IMR-90 (cell line): ENCODE measurements around the gene TGOLN2. TPM values are rescaled to one million over a fixed set of nuclear protein-coding genes. Genes with fewer than 3 reads are reported as not detected.

Experiments
- ATAC-seq: fragments of 200-7000 bp; cut with Tn5 transposase; 2 replicates; pipeline ENCODE4 v1.9.1; 2020; ENCODE audit warnings: low read depth, mild to moderate bottlenecking, moderate library complexity
- BruUV-seq: library from RNA; stranded (reverse); fragments of 400-500 nt; replicated peaks from 2 replicates; lab custom pipeline; 2021; lab: Mats Ljungman, UMichigan
- CTCF ChIA-PET: fragments of 300-600 bp; formaldehyde crosslinking; extraction: SDS; loops from one replicate; lab custom pipeline; 2021; ENCODE audit warnings: antibody characterized with exemption; lab: Yijun Ruan, JAX
- POLR2A ChIA-PET: fragments of 300-600 bp; sonication (Branson Sonifier 250); formaldehyde crosslinking; loops from one replicate; lab custom pipeline; 2022; ENCODE audit warnings: antibody characterized with exemption; ENCODE audit not compliant: unreplicated experiment; lab: Charles Lee
- DNase-seq: peaks from one replicate; pipeline ENCODE4 v3.0.0; 2013
- H2AFZ ChIP-seq: replicated peaks from 2 replicates; pipeline ENCODE3; 2013; ENCODE audit warnings: low read length, mild to moderate bottlenecking; ENCODE audit not compliant: poor library complexity
- H2AK5ac ChIP-seq: 2 replicates; pipeline ENCODE4 v1.6.1; 2013; ENCODE audit warnings: low read depth, low read length, inconsistent platforms
- H2AK9ac ChIP-seq: replicated peaks from 2 replicates; pipeline ENCODE3; 2013; ENCODE audit warnings: mild to moderate bottlenecking, low read depth, low read length, moderate library complexity; ENCODE audit not compliant: poor library complexity
- H2BK120ac ChIP-seq: 2 replicates; pipeline ENCODE4 v1.6.1; 2013; ENCODE audit warnings: low read depth, low read length, inconsistent platforms
- H2BK15ac ChIP-seq: 3 replicates; pipeline ENCODE4 v1.6.1; 2013; ENCODE audit warnings: low read depth, low read length, inconsistent platforms
- H2BK20ac ChIP-seq: 2 replicates; pipeline ENCODE4 v1.6.1; 2013; ENCODE audit warnings: low read depth, mild to moderate bottlenecking, inconsistent platforms, low read length, moderate library complexity
- H2BK5ac ChIP-seq: 2 replicates; pipeline ENCODE4 v1.6.1; 2013; ENCODE audit warnings: mild to moderate bottlenecking, low read depth, low read length, inconsistent platforms; ENCODE audit not compliant: poor library complexity, severe bottlenecking
- H3K14ac ChIP-seq: replicated peaks from 2 replicates; pipeline ENCODE4 v1.6.1; 2013; ENCODE audit warnings: low read depth, low read length, inconsistent platforms
- H3K18ac ChIP-seq: 2 replicates; pipeline ENCODE4 v1.6.1; 2013; ENCODE audit warnings: low read depth, low read length, control low read depth
- H3K23ac ChIP-seq: 2 replicates; pipeline ENCODE4 v1.6.1; 2013; ENCODE audit warnings: low read depth, low read length, inconsistent platforms
- H3K27ac ChIP-seq: 2 replicates; pipeline ENCODE4 v1.5.1; 2013; ENCODE audit warnings: mild to moderate bottlenecking, control low read depth, low read length; ENCODE audit not compliant: insufficient read depth
- H3K27me3 ChIP-seq: 2 replicates; pipeline ENCODE4 v1.6.1; 2013; ENCODE audit warnings: low read length; ENCODE audit not compliant: control insufficient read depth, insufficient read depth
- H3K36me3 ChIP-seq: 2 replicates; pipeline ENCODE4 v1.6.1; 2013; ENCODE audit warnings: low read length, mixed read lengths; ENCODE audit not compliant: control insufficient read depth, insufficient read depth
- H3K4ac ChIP-seq: 2 replicates; pipeline ENCODE4 v1.6.1; 2013; ENCODE audit warnings: low read depth, low read length, inconsistent platforms
- H3K4me1 ChIP-seq: 2 replicates; pipeline ENCODE4 v1.6.1; 2013; ENCODE audit warnings: low read length, mixed read lengths; ENCODE audit not compliant: control insufficient read depth, insufficient read depth
- H3K4me2 ChIP-seq: 2 replicates; pipeline ENCODE4 v1.6.1; 2013; ENCODE audit warnings: low read depth, mild to moderate bottlenecking, control low read depth, low read length, moderate library complexity
- H3K4me3 ChIP-seq: 2 replicates; pipeline ENCODE4 v1.5.1; 2013; ENCODE audit warnings: low read depth, mild to moderate bottlenecking, control low read depth, low read length, moderate library complexity; ENCODE audit not compliant: insufficient read depth
- H3K56ac ChIP-seq: 2 replicates; pipeline ENCODE4 v1.6.1; 2013; ENCODE audit warnings: low read length, inconsistent platforms; ENCODE audit not compliant: insufficient read depth; ENCODE audit errors: extremely low read depth
- H3K79me1 ChIP-seq, 2 experiments: 2 replicates each; pipeline ENCODE4 v1.6.1; 2013; ENCODE audit warnings: low read length in 2 of 2, inconsistent platforms in 1 of 2, low read depth in 1 of 2
- H3K9ac ChIP-seq: 2 replicates; pipeline ENCODE4 v1.6.1; 2013; ENCODE audit warnings: low read depth, low read length, control low read depth
- H3K9me1 ChIP-seq: 2 replicates; pipeline ENCODE4 v1.6.1; 2013; ENCODE audit warnings: low read length, inconsistent platforms; ENCODE audit not compliant: insufficient read depth
- H3K9me3 ChIP-seq: 2 replicates; pipeline ENCODE4 v1.6.1; 2013; ENCODE audit warnings: low read length; ENCODE audit not compliant: control insufficient read depth, insufficient read depth
- H4K20me1 ChIP-seq: 2 replicates; pipeline ENCODE4 v1.6.1; 2013; ENCODE audit warnings: low read length, inconsistent platforms; ENCODE audit not compliant: insufficient read depth
- H4K5ac ChIP-seq: 2 replicates; pipeline ENCODE4 v1.6.1; 2013; ENCODE audit warnings: mild to moderate bottlenecking, low read depth, low read length, control low read depth
- H4K8ac ChIP-seq, 2 experiments: 2 replicates each; pipeline ENCODE4 v1.6.1; 2013; ENCODE audit warnings: low read depth in 2 of 2, low read length in 2 of 2, control low read depth in 1 of 2, inconsistent platforms in 1 of 2
- H4K91ac ChIP-seq: 2 replicates; pipeline ENCODE4 v1.6.1; 2013; ENCODE audit warnings: low read depth, low read length, inconsistent platforms; ENCODE audit not compliant: insufficient read depth
- BHLHE40 ChIP-seq: fragments of 150-350 bp; IDR thresholded peaks from 2 replicates; pipeline ENCODE4 v1.6.1; 2016; ENCODE audit warnings: mild to moderate bottlenecking, low read depth, low read length
- CEBPB ChIP-seq: IDR thresholded peaks from 2 replicates; pipeline ENCODE4 v1.6.1; 2012; ENCODE audit warnings: low read depth, low read length, improper control_type of control experiment
- CHD1 ChIP-seq: IDR thresholded peaks from 2 replicates; pipeline ENCODE4 v1.6.1; 2012; ENCODE audit warnings: low read depth, low read length, improper control_type of control experiment
- MAFK ChIP-seq: IDR thresholded peaks from 2 replicates; pipeline ENCODE4 v1.6.1; 2012; ENCODE audit warnings: low read depth, low read length, improper control_type of control experiment
- NFE2L2 ChIP-seq: fragments of 150-350 bp; IDR thresholded peaks from 2 replicates; pipeline ENCODE4 v1.6.1; 2016; ENCODE audit warnings: low read depth, mild to moderate bottlenecking, low read length
- POLR2A ChIP-seq: IDR thresholded peaks from 2 replicates; pipeline ENCODE4 v1.6.1; 2012; ENCODE audit warnings: mild to moderate bottlenecking, low read depth, low read length
- WGBS, 2 experiments: methylation state at CpG; one replicate each; pipeline versions ENCODE4 v1.1.5 to v1.1.7; 2013; ENCODE audit warnings: missing lambda C conversion rate in 2 of 2; ENCODE audit not compliant: insufficient read length in 1 of 2; ENCODE audit errors: extremely low coverage in 2 of 2; 5-methylcytosine and 5-hydroxymethylcytosine counted together
- dilution Hi-C: fragments of 300-500 bp; cut with HindIII; formaldehyde crosslinking; loops from one replicate; pipeline ENCODE4 v1.14.3; 2018; ENCODE audit warnings: low sequenced_read_pairs; ENCODE audit not compliant: unreplicated experiment
- in situ Hi-C: fragments of 300-500 bp; cut with MboI; formaldehyde crosslinking; loops from 3 replicates; pipeline ENCODE4 v1.14.3; 2019; ENCODE audit warnings: low sequenced_read_pairs, inconsistent platforms, mixed read lengths
- intact Hi-C: fragments of 100-400 bp; cut with micrococcal nuclease; formaldehyde crosslinking; loops from 2 replicates; pipeline ENCODE4 v1.10.0; 2022
- polyA plus RNA-seq, 3 experiments: library from polyadenylated mRNA; depleted of rRNA; stranded (reverse); fragments of >200 nt; gene quantifications; 2 replicates each; pipeline ENCODE4 v1.2.3, GENCODE V29; 2012; ENCODE audit warnings: low replicate concordance in 1 of 3
- total RNA-seq: library from RNA; depleted of rRNA; stranded (reverse); fragments of >200 nt; gene quantifications from 2 replicates; pipeline ENCODE4 v1.2.3, GENCODE V29; 2012
- TF ChIP-seq, protein P1 (sequence below): conservative IDR thresholded peaks from 2 replicates; pipeline ENCODE4 v1.5.1; 2012; ENCODE audit warnings: mild to moderate bottlenecking, low read depth, low read length, improper control_type of control experiment
- TF ChIP-seq, protein P2 (sequence below): fragments of 150-350 bp; IDR thresholded peaks from 2 replicates; pipeline ENCODE4 v1.6.1; 2017; ENCODE audit warnings: mild to moderate bottlenecking, antibody characterized with exemption, low read length, low read depth
- TF ChIP-seq, protein P3 (sequence below): fragments of 150-350 bp; IDR thresholded peaks from 2 replicates; pipeline ENCODE4 v1.6.1; 2016; ENCODE audit warnings: low read depth, mild to moderate bottlenecking, low read length, moderate library complexity, borderline replicate concordance

TGOLN2 gene
- total and polyA plus RNA-seq, 2 of the 4 experiments (the other 2 are of a cell fraction): 57.7 to 92.3 TPM

DNA sequence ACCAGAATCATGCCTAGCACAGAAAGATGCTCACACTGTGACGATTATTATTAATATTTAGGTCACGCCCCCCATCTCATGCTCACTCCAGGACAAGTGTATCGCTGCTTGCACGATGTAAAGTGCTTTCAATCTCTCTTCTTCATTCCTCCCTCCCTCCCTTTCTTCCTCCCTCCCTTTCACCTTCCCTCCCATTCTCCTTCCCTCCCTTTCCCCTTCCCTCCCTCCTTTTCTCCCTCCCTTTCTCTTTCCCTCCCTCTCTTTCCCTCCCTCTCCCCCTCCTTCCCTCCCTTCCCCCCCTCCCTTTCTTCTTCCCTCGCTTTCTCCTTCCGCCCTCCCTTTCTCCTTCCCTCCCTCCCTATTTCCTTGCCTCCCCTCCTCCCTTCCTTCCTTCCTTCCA lies 19.6 kb downstream of the TGOLN2 start:
- Histone ChIP-seq H4K5ac (no peak overlapping the region), H3K9ac (no peak overlapping the region), H3K9me3 (no peaks in the 10 kb centered on the region), H3K14ac (no peak overlapping the region), H3K4me3 (no peak overlapping the region), H2BK5ac (no peak overlapping the region), H4K20me1 (peaks cover 12% of the 10 kb centered on the region; the same call in 1 of the 2 replicates), H2AK9ac (no peak overlapping the region), H3K4me2 (no peak overlapping the region), H3K4ac (peak overlapping the region; percentile 52; the same call in 1 of the 2 replicates), H3K36me3 (peaks cover 46% of the 10 kb centered on the region), H4K8ac (no peak overlapping the region), H3K27ac (no peak overlapping the region; the same call in 1 of the 2 replicates), H2AFZ (no peak overlapping the region), H4K91ac (no peak overlapping the region), H3K27me3 (no peaks in the 10 kb centered on the region), H3K18ac (no peak overlapping the region; the same call in 1 of the 2 replicates), H3K9me1 (peaks cover 12% of the 10 kb centered on the region), H2BK120ac (no peak overlapping the region; the same call in 1 of the 2 replicates), H2AK5ac (peak overlapping the region; percentile 59; the same call in 1 of the 2 replicates), H2BK20ac (no peak overlapping the region), H3K23ac (no peak overlapping the region), H3K56ac (no peak overlapping the region), H3K79me1 (peaks cover 6 to 33% of the 10 kb centered on the region in 2 experiments; a peak in 2 of 4 replicates), H2BK15ac (no peak overlapping the region), H3K4me1 (peaks cover 19% of the 10 kb centered on the region)
- DNase-seq: no peak
- no peak for ATAC-seq
- 80 to 100% methylated on average over 2 to 4 of the region's 6 CpGs for WGBS, 2 experiments
- CTCF ChIA-PET: no interaction called here
- TF ChIP-seq, protein P1, sequence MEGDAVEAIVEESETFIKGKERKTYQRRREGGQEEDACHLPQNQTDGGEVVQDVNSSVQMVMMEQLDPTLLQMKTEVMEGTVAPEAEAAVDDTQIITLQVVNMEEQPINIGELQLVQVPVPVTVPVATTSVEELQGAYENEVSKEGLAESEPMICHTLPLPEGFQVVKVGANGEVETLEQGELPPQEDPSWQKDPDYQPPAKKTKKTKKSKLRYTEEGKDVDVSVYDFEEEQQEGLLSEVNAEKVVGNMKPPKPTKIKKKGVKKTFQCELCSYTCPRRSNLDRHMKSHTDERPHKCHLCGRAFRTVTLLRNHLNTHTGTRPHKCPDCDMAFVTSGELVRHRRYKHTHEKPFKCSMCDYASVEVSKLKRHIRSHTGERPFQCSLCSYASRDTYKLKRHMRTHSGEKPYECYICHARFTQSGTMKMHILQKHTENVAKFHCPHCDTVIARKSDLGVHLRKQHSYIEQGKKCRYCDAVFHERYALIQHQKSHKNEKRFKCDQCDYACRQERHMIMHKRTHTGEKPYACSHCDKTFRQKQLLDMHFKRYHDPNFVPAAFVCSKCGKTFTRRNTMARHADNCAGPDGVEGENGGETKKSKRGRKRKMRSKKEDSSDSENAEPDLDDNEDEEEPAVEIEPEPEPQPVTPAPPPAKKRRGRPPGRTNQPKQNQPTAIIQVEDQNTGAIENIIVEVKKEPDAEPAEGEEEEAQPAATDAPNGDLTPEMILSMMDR: no peak
- TF ChIP-seq, protein P2, sequence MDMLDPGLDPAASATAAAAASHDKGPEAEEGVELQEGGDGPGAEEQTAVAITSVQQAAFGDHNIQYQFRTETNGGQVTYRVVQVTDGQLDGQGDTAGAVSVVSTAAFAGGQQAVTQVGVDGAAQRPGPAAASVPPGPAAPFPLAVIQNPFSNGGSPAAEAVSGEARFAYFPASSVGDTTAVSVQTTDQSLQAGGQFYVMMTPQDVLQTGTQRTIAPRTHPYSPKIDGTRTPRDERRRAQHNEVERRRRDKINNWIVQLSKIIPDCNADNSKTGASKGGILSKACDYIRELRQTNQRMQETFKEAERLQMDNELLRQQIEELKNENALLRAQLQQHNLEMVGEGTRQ: no peak
- TF ChIP-seq POLR2A (no peak), CHD1 (no peak), NFE2L2 (no peak), BHLHE40 (no peak), MAFK (no peak), CEBPB (no peak)
- TF ChIP-seq, protein P3, sequence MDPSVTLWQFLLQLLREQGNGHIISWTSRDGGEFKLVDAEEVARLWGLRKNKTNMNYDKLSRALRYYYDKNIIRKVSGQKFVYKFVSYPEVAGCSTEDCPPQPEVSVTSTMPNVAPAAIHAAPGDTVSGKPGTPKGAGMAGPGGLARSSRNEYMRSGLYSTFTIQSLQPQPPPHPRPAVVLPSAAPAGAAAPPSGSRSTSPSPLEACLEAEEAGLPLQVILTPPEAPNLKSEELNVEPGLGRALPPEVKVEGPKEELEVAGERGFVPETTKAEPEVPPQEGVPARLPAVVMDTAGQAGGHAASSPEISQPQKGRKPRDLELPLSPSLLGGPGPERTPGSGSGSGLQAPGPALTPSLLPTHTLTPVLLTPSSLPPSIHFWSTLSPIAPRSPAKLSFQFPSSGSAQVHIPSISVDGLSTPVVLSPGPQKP: no peak
- dilution Hi-C loops: no loop called here
- in situ Hi-C loops: no loop called here
- intact Hi-C loops: no loop called here
- POLR2A ChIA-PET: no interaction called here
- no TSS peak for BruUV-seq
